ENCODE results near the gene MXD1.

MXD1 gene

GRCh38 chr2:69977906-69978482 lies 63.1 kb downstream of the MXD1 start:
- no peak for DNase-seq (ENCODE audit: low spot score)

GRCh38 chr2:69979902-69980807 lies 65.2 kb downstream of the MXD1 start:
- no peak for DNase-seq (ENCODE audit: low spot score)

GRCh38 chr2:69983392-69983966 lies 68.6 kb downstream of the MXD1 start:
- no peak for DNase-seq (ENCODE audit: low spot score)

- DNase-seq (ENCODE audit: low spot score), result no peak
These were observed 70.3 kb downstream of the MXD1 start for GRCh38 chr2:69985216-69985615.

- no peak for DNase-seq (ENCODE audit: low spot score)
These were observed 70.8 kb downstream of the MXD1 start for GRCh38 chr2:69985688-69986087.

GRCh38 chr2:69986691-69987090 lies 71.8 kb downstream of the MXD1 start:
- no peak for DNase-seq (ENCODE audit: low spot score)

GRCh38 chr2:69988086-69988635 lies 73.3 kb downstream of the MXD1 start:
- DNase-seq (ENCODE audit: low spot score), result no peak

- DNase-seq (ENCODE audit: low spot score), result no peak
These were observed 74.1 kb downstream of the MXD1 start for GRCh38 chr2:69989009-69989408.

GRCh38 chr2:69989441-69990105 lies 74.7 kb downstream of the MXD1 start:
- DNase-seq (ENCODE audit: low spot score), result no peak

All from germinal center (tissue), 1 donor.